ENCODE results near the gene TAF1D.
"Not testable (repeated sequence)": the region's sequence is repeated elsewhere in the genome, so short reads cannot be mapped to it uniquely, and the experiment has no call there.

TAF1D gene

DNA sequence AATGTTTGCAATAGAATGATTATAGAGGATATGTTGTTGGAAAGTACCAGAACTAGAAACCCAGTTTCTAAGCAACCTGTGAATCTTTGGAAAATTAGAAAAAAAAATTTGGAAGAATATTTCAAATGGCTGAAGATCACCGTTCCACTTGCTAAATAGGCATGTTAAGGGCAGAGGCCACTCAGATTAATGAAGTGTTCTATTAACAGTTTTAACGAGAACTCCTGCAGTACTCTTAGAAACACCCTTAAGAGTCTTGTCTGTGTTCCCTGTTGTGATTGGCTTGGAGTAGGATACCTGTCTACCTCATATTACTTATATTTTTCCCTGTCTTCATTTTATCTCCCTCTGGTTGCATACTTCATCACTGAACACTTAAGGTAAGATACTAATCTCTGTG is 4.8 kb upstream of the TAF1D start:
- no peak for DNase-seq

DNA sequence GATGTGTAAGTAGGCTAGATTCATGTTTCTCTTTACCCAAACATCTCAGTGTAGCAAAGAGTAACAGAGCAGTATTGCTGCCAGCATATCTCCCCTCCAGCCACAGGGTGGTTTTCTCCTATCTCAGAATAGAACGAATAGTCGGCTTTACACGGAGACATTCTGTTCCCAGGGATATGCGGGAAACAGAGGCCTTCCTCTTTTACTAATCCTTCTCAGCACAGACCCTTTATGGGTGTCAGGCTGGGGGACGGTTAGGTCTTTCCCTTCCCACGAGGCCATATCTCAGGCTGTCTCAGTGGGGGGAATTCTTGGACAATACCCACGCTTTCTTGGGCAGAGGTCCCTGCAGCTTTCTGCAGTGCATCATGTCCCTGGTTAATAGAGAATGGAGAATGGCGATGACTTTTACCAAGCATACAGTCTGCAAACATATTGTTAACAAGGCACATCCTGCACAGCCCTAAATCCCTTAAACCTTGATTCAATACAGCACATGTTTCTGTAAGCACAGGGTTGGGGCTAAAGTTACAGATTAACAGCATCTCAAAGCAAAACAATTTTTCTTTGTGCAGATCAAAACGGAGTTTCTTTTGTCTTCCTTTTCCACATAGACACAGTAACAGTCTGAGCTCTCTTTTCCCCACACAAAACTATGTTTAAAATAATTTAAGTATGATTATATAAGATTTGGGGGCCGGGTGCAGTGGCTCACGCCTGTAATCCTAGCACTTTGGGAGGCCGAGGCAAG is 3.9 kb upstream of the TAF1D start:
- not testable (repeated sequence) for DNase-seq

DNA sequence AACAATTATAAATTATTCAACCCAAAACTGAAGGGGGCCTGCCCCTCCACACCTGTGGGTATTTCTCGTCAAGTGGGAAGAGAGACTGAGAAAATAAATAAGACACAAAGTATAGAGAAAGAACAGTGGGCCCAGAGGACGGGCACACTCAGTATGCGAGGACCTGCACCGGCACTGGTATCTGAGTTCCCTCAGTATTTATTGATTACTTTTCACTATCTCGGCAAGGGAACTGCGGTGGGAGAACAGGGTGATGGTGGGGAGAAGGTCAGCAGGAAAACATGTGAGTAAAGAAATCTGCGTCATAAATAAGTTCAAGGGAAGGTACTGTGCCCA is 3.3 kb upstream of the TAF1D start:
- DNase-seq = no peak

DNA sequence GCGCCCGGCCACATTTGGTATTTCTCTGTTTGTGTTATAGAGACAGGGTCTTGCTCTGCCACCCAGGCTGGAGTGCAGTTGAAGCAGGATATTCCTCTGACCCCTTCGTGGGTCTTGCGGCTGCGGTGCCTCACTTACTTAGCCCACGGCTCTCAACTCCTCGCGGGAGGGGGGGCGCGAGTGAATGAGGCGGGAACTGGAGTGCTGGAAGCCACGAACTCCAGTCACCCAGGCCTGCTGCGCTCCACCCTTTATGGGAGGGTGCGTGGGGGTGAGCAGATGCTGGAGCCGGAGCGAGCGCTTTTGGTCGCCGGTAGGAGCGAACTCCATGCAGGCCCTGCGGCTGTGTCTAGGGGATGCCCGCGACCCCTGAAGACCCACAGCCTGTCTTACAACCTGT is 2.0 kb upstream of the TAF1D start:
- no peak for DNase-seq

DNA sequence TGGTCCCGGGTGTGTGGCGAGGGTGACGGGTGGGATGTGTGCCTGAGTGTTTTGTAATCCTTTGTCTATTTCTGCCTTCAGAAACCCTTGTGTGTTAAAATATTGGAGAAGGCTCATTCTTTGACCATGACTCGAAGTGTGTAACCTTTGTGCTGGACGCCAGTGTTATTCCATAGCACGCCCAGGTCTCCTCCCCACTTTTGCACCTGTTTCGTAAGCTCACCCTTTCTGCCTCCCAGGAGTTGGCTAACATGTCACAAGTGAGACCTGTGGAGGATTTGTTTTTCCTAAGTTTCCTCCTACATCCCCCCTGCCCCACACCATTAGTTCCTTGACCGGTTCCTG is 559 bp upstream of the TAF1D start:
- DNase-seq = no peak

DNA sequence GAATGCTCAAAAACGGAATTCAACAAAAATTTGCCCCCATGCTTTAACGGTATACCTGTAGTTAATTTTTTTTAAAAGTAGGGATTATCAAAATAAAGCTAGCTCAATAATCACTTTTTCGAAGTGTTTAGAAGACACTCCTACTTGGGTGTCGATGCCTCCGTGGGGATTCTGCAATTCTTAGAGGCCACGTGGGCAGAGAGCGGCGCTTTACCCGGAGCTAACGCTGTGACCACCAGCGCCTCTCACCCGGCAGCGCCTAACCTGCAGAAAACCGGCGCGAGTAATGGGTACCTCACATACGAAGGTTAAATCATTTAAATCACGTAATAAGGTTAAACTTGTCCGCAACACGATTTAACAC is 583 bp downstream of the TAF1D start:
- peak; percentile 64 for DNase-seq

DNA sequence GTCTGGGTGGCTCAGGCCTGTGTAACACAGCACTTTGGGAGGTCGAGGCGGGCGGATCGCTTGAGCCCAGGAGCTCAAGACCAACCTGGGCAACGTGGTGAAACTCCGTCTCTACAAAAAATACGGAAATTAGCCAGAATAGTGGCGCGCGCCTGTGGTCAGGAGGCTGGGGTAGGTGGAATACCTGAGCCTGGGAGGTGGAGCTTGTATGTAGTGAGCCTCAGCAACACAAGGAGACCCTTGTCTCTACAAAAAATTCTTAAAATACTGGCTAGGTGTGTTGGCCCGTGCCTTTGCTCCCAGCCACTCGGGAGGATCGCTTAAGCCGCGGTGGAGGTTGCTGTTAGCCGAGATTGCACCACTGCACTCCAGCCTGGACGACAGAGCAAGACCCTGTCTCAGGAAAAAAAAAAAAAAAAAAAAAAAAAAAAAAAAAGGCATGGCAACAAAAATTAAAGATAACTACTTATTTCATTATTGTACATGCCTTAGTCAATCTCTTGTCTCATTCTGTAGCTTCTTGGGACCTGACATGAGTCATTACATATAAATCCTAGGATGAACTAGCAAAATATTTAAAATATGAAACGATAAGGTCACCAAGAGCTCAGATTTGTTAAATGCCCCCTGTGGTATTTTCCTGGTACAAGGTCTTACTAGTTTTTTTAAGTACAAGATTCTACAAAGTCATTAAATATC is 1.1 kb downstream of the TAF1D start:
- peak; percentile 30 for DNase-seq

DNA sequence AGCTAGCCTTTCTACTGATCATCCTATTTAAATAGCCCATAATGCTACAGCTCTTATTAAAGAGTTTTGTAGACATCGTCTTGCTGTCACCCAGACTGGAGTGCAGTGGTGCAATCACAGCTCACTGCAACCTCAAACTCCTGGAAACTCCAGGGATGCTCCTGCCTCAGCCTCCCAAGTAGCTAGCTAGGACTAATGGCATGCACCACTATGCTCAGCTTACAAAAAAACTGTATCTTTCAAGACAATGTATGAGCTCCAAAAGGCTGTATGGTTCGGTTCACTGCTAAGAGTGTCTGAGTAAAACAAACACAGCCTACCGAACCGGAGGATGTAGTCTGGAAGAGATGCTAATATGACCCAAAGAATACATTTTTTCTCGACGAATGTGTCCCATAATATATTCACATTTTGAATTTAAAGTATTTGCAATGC is 2.6 kb downstream of the TAF1D start:
- DNase-seq = no peak

DNA sequence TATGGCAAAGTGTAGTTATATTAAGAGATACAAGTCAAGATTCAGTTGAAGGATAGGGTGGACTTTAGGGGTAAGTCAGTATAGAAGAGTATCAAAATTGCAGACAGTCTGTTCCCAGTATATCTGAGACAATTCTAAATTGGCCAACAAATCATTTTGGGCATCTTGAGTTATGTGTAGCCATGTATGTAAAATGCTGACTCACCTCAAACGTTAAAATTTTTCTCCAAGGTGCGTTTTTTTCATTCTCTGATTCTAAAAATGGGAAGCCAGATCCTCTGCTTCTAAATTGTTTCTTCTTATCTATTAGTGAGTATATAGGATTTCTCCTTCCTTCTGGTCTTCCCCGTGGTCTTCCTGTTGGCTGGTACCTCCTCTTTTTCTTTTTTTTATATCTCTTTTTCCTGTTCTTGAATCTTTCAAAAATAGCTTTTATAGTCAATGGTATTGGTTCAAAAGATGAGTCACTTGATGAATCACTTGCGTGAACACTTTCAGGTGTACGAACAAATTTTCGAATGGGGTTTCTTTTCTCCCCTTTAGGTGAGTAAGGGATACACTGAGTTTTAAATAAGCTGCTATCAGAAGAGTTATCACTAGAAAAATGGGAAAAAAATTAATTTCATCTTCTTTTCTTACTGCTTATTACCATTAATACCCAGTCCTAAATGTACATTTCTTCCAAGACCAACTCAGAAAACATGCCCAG is 3.2 kb downstream of the TAF1D start:
- no peak for DNase-seq

DNA sequence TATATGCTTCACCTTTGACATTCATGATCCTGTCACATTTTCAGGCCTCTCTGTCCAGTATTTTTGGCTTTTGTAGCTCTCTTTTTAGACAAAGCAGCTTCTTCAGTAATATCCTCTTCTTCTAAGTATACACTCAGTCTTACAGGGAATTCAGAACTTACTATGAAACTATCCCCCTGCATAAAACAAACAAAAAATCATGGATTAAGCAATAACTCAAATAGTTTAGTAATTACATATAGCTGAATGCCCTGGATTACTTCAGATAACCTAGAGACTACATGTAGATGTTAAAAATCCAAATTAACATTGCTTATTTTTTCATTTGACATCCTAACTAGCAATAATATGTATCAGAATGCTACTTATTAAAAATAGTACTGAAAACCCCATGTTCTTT is 5.2 kb downstream of the TAF1D start:
- no peak for DNase-seq

DNA sequence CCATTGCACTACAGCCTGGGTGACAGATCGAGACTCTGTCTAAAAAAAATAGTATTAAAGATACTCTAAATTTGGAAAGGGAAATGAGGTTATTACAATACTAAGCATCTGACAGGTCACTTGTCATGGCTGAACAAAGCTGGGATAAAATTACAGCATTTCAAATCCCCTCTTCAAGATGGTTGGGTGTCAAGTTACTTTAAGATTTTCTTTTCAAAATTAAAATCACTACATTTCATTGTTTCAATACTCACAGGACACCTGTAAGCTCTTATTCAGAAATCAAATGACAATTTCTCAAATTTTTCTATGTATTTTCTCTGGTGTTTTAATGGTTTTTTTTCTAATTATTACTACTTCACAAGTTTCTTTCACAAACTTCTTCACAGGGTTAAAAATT is 5.7 kb downstream of the TAF1D start:
- DNase-seq = no peak

DNA sequence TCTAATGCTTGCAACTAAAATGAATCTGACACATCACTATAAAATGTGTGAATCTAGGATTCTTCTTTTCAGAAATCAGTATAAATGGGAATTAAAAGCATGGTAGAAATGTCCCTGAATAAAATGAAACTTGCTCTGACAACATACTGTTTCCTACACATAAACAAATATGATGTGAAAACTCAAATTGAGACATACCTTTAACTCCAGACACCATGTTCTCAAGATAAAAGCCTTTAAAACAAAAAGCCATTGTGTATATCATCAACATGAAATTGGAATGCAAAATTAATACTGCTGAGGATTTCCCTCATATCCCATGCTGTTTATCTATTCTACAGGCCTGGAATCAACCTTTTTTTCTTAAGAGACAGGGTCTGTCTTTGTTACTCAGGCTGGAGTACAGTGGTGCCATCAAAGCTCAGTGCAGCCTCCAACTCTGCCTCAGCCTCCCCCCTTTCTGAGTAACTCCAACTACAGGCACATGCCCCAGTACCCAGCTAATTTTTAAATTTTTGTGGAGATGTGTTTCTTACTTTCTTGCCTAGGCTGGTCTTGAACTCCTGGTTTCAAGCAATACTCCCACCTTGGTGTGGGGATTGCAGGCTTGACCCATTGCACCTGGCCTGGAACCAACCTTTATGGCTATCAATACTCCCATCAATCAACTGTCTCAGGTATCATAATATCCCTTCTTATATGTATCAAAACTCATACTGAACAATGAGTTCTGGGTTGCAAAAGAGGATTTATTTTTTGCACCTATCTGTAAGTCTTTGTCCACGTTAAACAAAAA is 6.7 kb downstream of the TAF1D start:
- no peak for DNase-seq

DNA sequence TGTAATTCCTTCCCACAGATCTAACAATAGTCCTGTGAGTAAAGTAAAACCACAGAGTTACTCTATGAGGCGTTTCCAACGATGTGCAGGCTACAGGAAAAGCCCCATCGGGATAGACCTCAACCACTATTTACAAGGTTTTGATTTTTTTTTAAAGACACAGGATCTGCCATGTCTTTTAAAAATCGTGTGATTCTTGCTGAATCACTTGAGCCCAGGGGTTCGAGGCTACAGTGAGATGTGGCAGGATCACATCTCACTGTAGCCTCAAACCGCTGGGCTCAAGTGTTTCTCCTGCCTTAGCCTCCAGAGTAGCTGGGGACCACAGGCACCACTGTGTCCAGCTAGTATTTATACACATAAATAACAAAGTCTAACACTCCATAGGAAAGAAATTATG is 7.8 kb downstream of the TAF1D start:
- DNase-seq = no peak

DNA sequence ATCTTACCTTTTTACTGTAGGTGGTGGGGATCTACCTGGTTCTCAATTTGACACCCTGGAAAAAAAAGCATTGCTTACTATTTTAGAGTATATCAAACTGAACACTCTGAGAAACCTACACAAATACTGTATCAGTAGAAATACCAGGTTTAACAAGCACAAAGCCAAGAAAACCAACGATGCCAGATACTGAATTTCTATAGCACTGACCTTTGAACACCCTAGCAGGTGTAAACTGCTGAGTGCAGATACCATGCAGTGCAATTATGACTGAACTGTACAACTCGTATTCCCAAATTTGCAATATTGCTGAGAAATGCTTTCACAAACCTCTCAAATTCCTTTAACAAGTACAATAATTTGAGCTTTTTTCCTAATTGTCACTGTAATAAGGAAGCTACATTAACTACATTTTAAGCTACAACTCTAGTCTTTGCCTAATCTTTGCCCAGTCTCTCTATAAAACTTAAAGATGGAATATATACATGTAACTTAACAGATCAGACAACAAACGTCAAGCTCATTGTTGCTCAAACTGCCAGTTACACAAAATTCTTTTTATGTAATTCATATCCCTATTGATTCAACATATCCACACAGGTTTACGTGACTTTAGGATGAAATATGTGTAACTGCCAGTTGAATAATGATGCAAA is 8.9 kb downstream of the TAF1D start:
- DNase-seq = no peak

DNA sequence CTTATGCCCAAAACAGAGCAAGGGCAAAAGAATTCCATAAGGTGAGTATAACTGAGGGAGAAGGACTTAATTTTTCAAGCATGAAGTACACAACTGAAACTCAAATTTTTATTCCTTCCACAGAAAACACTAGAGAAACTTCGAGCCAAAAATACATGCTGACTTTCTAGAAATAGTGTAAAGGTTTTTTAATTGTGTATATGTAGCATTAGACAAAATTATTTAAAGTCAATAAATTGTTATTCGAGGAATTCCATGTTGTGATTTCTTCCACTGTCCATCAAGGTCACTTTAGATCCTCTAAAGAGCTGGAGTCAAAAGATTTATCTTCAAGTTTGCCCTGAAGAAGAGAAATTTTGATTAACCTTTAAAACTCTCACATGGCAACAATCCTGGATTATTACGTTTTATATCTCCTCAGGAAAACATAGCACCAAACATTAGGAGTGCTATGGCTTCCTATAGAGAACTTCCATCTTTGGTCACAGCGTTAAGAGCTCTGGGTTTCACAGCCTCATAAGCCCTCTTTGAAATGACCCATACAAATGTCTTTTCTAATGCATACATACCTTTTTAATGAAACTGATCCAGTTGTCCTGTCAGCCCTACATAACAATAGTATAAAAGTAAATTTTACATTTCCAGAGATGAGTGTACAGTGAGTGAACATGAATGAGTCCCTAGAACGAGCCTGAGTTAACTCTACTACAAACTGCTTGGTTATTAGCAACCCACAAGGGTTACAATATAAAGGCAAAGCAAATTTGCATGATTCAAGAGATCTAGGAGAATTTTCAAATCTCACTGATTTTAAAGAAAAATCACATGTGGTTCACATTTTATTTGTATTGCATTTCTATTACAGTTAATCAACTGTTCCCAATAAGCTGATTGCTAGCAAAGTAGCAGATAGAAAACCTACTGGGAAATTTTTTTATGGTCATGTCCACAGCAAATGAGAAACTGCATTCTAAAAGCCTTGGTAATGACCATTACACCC is 10.9 kb downstream of the TAF1D start:
- no peak for DNase-seq

DNA sequence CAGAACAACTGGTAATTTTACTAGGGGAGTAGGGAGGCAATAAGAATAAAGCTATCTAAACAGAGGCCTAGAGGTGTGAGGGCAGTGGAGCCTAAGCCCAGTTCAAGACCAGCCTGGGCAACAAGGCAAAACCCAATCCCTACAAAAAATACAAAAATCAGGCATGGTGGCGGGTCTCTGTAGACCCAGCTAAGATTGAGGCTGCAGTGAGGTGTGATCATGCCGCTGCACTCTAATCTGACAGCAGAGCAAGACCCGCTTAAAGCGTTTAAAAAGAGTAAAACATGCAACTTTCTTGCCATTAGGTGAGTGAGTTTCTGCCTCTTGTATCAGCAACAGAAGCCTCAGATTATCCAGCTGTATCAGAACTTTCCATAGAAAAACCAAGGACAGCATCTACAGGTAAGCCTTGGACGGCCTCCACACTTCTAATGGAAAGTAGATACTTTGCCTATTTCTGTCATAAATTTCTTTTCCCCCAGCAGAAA is 12.1 kb downstream of the TAF1D start:
- DNase-seq = no peak

DNA sequence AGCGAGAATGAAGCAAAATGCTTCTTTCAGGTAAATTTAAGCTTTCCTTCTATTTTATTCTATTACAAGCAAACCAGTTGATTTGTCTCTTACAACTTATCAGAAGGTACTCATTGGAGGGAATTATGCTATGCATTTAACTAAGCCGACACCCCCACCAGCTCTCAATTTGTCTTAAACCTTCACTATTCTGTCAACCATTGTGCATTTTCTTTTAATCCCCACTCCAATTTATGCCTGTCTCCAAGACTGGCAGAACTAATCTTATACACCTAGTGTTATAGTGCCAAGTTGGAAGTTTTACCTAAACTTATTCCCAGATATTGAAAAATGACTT is 12.5 kb downstream of the TAF1D start:
- DNase-seq = no peak

DNA sequence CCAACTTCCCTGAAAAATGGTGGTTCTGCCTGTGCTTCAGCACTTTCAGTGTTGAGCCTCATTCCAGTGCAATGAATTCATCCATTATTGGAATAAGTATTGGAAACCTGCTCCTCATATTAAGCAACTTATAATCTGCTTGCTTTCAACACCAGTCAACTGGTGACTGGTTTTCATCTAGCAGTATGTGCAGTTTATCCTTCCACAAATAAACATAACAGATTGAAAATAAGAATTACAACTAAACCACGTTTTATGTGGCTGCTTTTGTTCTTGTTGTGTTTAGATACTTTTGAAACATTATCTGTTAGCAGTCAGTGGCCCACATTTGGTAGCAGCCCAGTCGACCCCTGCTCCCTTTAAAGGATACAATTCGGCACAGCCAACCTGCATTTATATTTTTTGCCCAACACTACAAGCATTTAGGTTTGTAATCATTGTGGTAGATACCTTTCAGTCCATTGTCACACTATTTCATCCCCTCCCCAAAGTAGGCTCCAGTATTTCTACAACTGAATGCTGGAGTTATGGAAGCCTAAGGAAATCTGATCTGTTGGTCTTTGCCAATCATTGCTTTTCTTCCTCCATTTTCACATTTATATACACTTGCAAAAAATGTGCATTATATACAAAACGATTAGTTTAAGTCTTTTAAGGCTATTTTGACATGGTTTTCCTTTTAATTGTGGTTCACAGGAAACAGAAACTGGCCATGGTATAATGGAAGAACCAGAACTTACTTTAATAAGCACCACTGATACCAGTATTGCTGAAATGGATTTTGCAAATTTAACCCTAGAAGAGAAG is 13.1 kb downstream of the TAF1D start:
- no peak for DNase-seq

DNA sequence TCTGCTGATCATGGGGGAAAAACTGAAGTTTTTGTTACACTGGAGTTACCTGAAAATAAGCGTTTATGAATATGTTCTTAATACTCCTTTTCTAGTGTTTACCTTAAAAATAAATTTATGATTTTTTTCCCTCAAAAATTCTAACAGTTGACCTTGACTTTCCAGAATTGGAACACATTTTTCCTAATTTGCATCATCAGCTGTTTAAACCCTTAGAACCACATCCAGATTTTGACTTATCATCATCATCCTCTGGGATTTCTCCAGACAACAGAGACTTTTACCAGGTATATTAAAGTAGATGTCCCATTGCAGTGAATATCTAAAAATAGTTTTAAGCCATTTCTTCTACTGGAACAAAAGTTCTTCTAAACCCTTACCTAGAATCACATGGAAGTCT is 17.2 kb downstream of the TAF1D start:
- DNase-seq = no peak

DNA sequence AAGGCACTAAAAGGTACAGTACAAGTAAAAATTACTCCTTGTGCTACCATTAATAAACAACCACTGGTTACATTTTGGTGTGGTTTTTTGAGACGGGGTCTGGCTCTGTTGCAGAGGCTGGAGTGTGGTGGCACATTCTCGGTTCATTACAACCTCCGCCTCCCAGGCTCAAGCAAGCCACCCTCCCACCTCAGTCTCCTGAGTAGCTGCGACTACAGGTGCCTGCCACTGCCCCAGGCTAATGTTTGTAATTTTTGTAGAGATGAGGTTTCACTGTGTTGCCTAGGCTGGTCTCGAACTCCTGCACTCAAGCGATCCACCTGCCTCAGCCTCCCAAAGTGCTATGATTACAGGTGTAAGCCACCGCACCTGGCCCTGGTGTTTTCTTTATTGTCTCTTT is 20.8 kb downstream of the TAF1D start:
- DNase-seq = no peak

DNA sequence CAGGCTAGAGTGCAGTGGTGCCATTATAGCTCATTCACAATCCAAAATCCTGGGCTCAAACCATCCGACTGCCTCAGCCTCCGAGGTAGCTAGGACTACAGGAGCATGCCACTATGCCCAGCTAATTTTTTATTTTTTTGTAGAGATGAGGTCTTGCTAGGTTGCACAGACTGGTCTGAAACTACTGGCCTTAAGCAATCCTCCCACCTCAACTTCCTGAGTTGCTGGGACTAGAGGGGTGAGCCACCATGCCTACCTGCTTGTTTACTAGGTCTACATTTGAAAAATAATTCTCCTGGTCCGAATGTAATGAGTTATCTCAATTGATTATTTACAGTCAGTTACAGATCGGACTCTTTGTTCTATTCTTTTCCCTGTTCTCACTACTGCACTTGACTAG is 22.0 kb downstream of the TAF1D start:
- no peak for DNase-seq

Data from CD4-positive, alpha-beta T cell treated with Interleukin-17A for 4 hours (primary cell).